AG04450 (cell line): Measurements from ENCODE around the gene PLCE1. TPM values are rescaled to one million over a fixed set of nuclear protein-coding genes. Genes with fewer than 3 reads are reported as not detected.
A peak's percentile ranks its signal among the peaks of the same experiment; 100 is the strongest.

ENCODE experiments used
- CTCF ChIA-PET: fragments of 300-600, 350-600 bp; formaldehyde crosslinking; extraction: SDS; loops from one replicate; lab custom pipeline; 2022; ENCODE audit warnings: antibody characterized with exemption, inconsistent platforms; lab: Charles Lee
- POLR2A ChIA-PET: fragments of 350-600 bp; formaldehyde crosslinking; extraction: SDS; loops from one replicate; lab custom pipeline; 2021; ENCODE audit warnings: antibody characterized with exemption, inconsistent platforms; lab: Yijun Ruan, JAX
- DNase-seq: peaks from one replicate; pipeline ENCODE4 v3.0.0-alpha.2; 2011; ENCODE audit warnings: low read depth, low spot score
- H3K27ac ChIP-seq: one replicate; pipeline ENCODE4 v1.5.1; 2012; ENCODE audit warnings: low read depth, low read length, control low read depth
- H3K27me3 ChIP-seq: one replicate; pipeline ENCODE4 v1.6.0; 2012; ENCODE audit warnings: low read length; ENCODE audit not compliant: control insufficient read depth, insufficient read depth
- H3K4me3 ChIP-seq: 2 replicates; pipeline ENCODE4 v1.5.1; 2011; ENCODE audit warnings: mild to moderate bottlenecking, low read depth, low read length, control low read depth
- H3K9me3 ChIP-seq: 2 replicates; pipeline ENCODE4 v1.5.1; 2012; ENCODE audit warnings: low read length; ENCODE audit not compliant: control insufficient read depth, insufficient read depth
- CTCF ChIP-seq: IDR thresholded peaks from 2 replicates; pipeline ENCODE4 v1.5.1; 2011; ENCODE audit warnings: low read depth, low read length, control low read depth, inconsistent platforms
- polyA plus RNA-seq: library from polyadenylated mRNA; depleted of rRNA; stranded (reverse); fragments of >200 nt; gene quantifications from 2 replicates; pipeline ENCODE4 v1.2.3, GENCODE V29; 2011

Gene PLCE1
- polyA plus RNA-seq, 1 experiment = 2.2 TPM

- no peak for TF ChIP-seq CTCF
- Histone ChIP-seq H3K9me3 (no peaks in the 10 kb centered on the region), H3K27ac (no peak overlapping the region), H3K27me3 (no peaks in the 10 kb centered on the region), H3K4me3 (no peak overlapping the region)
- CTCF ChIA-PET = interaction anchor here (0.8 to 1.0 kb wide), 2 partner anchors 80 to 324 kb away, joined by 3 read pairs; no protein-coding TSS in a partner anchor
- POLR2A ChIA-PET = interaction anchor here (0.7 kb wide), 1 partner anchor 211 kb away, joined by 3 read pairs; no protein-coding TSS in a partner anchor
- DNase-seq = no peak
Observed at GRCh38 chr10:93995598-93996271, 2.0 kb downstream of the PLCE1 start.

GRCh38 chr10:93996551-93996950 lies 2.8 kb downstream of the PLCE1 start:
- no peak overlapping the region for H3K27ac ChIP-seq
- H3K27me3 ChIP-seq = no peaks in the 10 kb centered on the region
- CTCF ChIA-PET = interaction anchor here (1.5 kb wide), 1 partner anchor 322 kb away, joined by 4 read pairs; no protein-coding TSS in a partner anchor
- DNase-seq = no peak
- H3K9me3 ChIP-seq = no peaks in the 10 kb centered on the region
- POLR2A ChIA-PET = no interaction called here
- H3K4me3 ChIP-seq = no peak overlapping the region
- TF ChIP-seq CTCF = no peak

- POLR2A ChIA-PET = no interaction called here
Observed at GRCh38 chr10:93997546-93997945, 3.8 kb downstream of the PLCE1 start.

GRCh38 chr10:93999401-93999851 lies 5.7 kb downstream of the PLCE1 start:
- peak overlapping the region; percentile 31 for H3K27ac ChIP-seq
- peak; percentile 30 for DNase-seq
- CTCF ChIA-PET = interaction anchor here (0.9 to 1.1 kb wide), 2 partner anchors 321 to 322 kb away, joined by 3 to 4 read pairs; no protein-coding TSS in a partner anchor
- TF ChIP-seq CTCF = no peak
- H3K27me3 ChIP-seq = no peaks in the 10 kb centered on the region
- no peaks in the 10 kb centered on the region for H3K9me3 ChIP-seq
- POLR2A ChIA-PET = no interaction called here
- no peak overlapping the region for H3K4me3 ChIP-seq

More at GRCh38 chr10:93997546-93997945, 3.8 kb downstream of the PLCE1 start:
- Histone ChIP-seq H3K4me3 (no peak overlapping the region), H3K27me3 (no peaks in the 10 kb centered on the region), H3K9me3 (no peaks in the 10 kb centered on the region), H3K27ac (no peak overlapping the region)
- CTCF ChIA-PET = interaction anchor here (0.6 to 1.5 kb wide), 5 partner anchors 39 to 446 kb away, joined by 3 to 8 read pairs (median 4); no protein-coding TSS in a partner anchor
- no peak for TF ChIP-seq CTCF
- no peak for DNase-seq
